HG02973 (cell line): Measurements from ENCODE around the gene PNPLA8.
"Not testable (repeated sequence)": the region's sequence is repeated elsewhere in the genome, so short reads cannot be mapped to it uniquely, and the experiment has no call there.

Experiments
- ATAC-seq: cut with Tn5 transposase; IDR thresholded peaks from one replicate; pipeline ENCODE4 v1.9.1; 2021; ENCODE audit warnings: moderate library complexity; ENCODE audit not compliant: unreplicated experiment

PNPLA8 gene

DNA sequence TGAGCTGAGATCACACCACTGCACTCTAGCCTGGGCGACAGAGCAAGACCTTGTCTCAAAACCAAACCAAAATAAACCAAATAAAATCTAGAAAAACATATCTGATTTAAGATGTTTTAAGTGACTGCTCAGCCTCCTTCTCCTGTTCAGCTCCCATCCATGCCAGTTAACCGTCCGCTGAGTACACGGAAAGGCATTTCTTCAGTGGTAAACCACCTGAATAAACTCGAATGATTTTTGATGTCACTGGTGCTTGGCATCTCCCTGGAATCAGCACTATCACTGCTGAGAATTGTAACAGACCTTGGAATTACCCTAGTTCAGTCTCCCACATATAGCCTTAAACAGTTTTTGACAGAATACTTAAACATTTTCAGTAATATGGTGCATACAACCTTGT is 45.6 kb downstream of the PNPLA8 start:
- no peak for ATAC-seq

- no peak for ATAC-seq
Observed at GRCh38 chr7:108479751-108480150, 46.2 kb downstream of the PNPLA8 start.

DNA sequence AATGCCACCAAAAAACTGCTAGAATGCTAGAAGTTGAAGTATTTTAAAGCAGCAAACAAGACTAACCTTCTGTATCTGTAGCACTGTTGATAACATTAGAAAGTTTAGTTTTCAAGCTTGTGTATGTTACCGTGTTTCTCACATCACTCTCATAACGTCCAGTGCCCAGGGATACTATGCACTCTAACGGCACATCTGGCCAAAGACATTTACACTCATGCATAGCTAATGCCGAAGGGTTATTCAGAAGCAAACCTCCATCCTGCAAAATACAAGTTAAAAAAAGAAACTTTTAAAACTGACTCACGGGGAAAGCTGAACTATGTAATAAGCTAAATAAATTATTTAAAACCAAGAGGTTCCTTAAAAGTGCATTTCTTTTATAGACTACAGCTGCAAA is 46.8 kb downstream of the PNPLA8 start:
- no peak for ATAC-seq

DNA sequence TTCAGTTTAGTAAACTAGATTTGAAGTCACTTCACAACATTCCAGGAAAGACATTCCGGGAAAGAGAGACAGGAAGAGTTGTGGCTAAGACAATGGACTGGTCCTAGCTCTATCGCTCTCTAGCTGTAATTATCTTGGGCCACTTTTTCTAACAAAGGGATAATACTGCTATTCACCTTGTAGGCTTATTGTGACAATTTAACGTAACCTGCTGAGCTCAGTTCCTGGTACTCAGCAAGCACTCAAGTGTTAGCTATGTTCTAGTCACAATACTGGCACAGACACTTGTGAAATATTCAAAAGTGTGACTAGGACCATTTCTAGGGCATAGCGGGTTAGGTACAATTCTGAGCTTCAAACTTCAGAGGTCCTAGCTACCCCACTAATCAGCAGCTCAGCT is 57.7 kb downstream of the PNPLA8 start:
- no peak for ATAC-seq

DNA sequence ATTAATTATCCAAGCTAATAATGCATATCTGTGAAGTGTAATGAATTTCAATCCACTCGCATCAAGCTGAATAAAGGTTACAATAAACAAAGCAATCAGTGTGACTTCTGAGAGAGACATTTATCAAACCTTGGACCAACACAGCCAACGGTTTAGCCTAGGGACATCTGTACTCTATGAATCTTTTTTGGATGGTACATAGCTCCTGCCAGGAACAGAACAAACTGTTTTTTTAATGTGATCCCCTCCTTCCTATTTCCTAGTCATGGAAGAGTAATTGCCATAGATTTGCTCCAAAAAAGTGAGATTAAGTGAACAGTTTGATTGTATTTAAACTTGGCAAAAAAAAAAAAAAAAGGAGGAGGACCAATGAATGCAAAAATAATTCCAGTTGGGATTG is 58.5 kb downstream of the PNPLA8 start:
- no peak for ATAC-seq

GRCh38 chr7:108466322-108466721 is 59.6 kb downstream of the PNPLA8 start:
- not testable (repeated sequence) for ATAC-seq

GRCh38 chr7:108464743-108465142 is 61.2 kb downstream of the PNPLA8 start:
- ATAC-seq = no peak

DNA sequence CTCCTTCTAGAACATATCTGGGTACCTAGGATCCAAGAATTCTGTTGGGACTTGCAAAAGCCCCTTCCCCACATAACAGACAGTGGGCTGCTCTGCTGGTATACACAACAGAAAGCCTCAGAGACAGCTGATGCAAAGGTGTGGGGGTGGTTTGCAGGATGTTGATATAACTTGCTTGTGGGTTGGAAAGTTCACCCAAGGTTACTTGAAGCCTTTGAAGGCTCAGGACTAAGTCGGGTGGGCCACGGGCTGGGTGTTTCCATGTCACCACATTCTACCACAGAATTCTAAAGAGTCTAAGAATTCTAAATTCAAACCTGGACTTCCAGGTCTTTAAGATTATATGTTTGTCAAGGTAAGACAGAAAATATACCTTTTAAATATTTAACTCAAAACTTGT is 62.3 kb downstream of the PNPLA8 start:
- ATAC-seq = no peak

DNA sequence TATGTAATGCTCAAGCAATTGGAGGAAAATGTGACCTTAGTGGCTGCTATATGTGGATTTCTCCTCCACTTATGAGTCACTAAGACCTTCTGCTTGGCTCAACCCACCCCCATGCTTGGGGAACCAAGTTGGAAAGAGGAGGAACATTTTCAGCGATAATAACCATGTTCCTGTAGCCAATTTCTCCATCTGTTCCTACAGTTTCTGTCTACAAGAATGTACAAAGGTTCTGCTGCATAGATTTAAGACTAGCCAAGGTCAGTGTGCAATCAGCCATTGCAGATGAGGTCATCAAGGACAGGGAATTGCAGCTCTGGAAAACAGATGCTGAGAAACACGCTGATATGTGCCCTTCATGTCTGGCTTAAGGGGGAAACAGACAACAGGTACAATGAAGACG is 64.1 kb downstream of the PNPLA8 start:
- no peak for ATAC-seq

DNA sequence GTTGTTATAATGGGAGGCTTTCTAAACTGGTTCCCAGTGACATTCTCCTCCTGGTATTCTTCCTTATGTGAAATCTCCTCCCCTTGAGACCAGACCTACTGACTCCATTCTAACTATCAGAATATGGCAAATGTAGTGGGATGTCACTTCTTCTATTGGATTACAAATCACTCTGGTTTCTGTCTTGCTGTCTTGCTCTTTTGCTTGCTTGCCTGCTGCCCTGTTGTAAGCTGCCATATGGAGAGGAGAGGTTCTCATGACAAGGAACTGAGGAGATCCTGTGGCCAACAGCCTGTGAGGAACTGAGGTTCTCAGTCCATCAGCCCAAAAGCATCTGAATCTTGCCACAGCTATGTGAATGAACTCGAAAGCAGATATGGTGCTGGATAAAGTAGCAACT is 65.0 kb downstream of the PNPLA8 start:
- ATAC-seq = no peak

DNA sequence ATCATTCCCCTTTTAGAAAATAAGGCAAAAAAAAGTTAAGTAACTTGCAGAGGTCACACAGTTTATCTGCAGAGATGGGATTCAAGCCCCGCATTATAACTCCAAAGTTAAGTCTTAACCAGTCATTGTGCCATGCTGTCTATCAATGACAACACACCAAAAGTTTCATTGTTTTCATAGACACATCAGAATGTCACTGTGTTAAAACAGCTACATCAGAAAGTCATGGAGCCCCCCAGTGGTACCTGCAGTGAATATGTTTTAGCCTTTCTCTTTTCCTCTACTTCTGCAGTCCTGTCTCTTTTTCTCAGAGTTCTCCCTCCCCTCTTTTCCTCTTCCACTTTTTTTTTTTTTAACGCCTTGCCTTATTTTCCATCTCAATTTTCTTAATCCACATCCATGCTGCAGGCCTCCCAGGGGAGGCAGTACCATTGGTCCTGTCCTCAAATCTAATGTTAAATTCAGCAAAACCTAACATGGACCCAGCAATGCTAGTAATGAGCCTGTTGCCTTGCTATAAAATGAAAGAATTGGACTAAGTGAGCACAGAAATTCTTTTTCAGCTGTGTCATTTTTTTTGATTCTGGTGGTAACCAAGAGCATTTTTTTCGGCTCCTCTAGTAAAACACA is 65.9 kb downstream of the PNPLA8 start:
- peak; percentile 40 for ATAC-seq

- no peak for ATAC-seq
Observed at GRCh38 chr7:108457871-108458270, 68.1 kb downstream of the PNPLA8 start.

GRCh38 chr7:108456845-108457540 is 68.9 kb downstream of the PNPLA8 start:
- ATAC-seq = no peak

DNA sequence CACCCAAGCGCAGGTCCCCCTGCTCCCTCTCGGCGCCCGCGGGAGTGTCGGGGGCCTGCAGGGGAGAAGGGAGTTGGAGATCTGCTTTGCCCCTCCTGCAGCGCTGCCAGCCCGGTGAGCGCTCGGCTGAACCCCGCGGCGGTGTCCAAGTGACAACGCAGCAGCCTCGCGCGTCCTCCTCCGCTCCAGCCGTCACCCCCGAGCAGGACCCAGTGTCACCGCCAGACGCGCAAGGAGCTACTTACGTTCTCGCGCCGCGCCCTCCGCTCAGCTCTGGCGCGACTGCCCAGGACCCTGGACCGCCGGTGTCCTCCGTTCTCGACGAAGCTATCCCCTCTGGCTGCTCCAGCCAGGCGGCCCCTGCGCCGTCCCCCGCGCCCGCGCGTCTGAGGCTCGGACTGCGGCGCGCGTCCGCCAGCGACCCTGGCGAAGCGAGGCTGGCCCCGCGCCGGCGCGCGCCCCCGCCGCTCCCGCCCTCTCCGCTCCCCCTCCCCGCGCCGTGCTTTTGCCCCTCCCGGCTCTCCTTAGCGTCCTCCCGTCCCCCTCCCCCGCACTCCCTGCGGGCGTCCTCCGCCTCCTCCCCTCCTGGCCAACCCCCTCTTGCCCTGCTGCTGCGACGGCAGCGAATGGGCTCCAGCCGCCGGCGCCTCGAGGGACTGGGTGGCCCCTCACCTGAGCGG is 69.8 kb downstream of the PNPLA8 start, which contains the start of gene NRCAM:
NRCAM (minus strand) TSS at position 439 of the 680 bp plus-strand sequence. CDS start 216,372 bp downstream, outside the sequence.
- peak; percentile 36 for ATAC-seq

DNA sequence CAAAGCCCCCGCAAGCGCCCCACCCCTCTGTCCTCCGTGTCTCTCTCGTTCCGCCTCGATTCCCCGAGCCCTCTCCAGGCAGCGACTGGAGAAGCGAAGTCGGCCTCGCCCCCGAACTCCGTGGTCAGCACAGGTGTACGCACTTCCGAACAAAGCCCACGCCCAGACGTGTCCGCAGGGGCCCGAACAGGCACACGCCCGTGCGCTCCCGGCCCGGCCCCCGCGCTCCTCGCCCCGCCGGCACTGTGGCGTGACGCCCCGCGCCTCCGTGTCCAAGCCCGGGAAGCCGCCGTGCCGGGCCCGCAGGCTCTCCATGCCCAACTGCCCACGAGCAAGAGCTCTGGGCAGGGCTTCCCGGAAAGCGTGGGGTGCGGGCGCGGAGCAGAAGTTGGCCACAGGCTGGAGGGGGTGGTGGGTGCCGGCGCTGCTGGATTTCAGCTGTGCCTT is 70.4 kb downstream of the PNPLA8 start:
- peak; percentile 20 for ATAC-seq

DNA sequence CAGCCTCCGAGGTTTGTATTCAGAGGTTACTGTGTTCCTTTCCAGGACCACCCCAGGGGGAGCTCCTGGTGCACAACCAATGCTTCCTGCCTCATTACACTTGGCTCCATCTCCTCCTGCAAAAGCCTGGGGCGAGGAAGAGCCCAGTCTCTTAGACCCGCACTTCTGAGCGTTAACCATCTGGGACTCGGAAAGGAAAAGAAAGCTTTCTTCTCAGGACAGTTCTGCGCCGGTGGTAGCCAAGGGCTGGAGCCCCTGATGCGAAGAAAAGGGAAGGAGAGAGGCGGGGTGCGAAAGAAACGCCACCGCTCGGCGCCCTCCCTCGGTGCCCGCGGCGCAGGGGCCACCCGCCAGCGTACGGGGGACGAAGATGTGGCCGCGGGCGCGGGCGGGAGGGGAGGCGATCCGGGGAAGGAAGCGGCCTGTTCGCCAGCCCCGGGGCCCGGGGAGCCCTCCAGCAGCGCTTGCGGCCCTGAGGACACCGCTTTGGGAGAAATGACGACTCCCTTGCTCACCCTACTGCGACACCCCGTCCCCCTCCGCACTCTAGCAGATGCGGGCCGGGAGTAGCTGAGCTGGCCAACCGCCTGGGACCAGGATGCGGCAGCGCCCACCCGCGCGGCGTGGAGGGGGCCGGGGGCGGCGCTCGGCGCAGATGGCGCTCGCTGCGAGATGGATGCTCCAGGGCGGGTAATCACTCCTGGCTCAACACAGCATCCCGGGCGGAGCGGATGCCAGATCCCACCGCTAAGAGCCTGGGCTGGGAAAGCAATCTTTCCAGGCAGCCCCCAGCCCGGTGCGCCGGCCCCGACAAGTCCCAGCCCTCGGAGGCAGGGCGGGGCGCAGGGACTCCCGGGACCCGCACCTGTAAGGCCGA is 71.0 kb downstream of the PNPLA8 start:
- no peak for ATAC-seq

DNA sequence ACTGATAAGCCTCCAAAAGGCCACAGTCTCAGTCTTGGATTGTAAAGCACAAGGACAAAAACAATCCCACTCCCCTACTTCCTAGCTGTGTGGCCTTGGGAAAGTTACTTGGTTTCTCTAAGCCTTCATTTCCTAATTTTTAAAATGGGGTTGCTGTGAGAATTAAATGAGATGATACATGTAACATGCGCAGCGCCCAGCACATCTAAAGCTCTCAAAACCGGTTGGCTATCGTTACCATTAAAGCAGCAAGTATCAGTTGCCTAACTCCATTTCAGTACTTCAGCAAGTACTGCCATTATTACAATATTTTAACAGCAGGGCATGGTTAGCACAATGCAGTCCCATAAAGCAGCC is 71.6 kb downstream of the PNPLA8 start:
- ATAC-seq = no peak

DNA sequence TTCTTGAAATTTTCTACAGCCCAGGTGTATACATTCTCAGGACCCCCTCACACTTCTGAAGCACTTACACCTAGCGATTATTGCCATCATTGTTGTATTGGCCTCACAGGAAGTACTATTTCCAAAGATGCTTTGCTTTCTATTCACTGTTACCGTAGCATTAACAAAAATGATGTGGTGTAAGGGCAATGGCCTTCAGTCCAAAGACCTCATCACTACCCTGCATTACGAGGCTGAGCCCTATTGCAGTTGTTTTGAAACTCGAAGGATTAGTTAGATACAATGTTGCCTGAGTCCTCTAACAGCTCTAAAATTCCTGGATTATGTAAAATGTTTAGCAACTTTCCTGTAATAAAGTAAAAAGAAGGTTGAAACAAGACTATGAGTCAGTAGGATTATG is 72.6 kb downstream of the PNPLA8 start:
- ATAC-seq = no peak

DNA sequence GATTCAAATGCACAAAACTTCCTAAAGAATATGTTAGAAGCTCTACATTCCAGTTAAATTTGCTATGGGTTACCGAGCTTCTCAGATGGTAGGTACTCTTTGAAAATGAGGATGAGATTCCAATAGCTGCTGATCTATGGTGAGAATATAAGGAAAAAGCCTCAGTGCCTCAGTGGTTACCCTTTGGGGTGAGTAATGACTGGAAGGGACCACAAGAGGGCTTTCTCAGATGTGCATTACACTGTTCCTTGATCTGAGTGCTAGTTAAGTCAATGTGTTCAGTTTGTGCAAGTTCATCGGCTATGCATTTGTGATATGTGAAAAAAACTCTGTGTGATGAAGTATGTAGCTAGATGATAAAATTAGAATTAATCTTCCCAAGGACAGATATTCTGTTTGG is 73.2 kb downstream of the PNPLA8 start:
- ATAC-seq = no peak

- no peak for ATAC-seq
Observed at GRCh38 chr7:108451296-108451848, 74.6 kb downstream of the PNPLA8 start.

GRCh38 chr7:108450160-108450559 is 75.8 kb downstream of the PNPLA8 start:
- no peak for ATAC-seq
